Hepatocyte (in vitro differentiated cells): Measurements from ENCODE around the gene DXO.
"Not testable (repeated sequence)": the region's sequence is repeated elsewhere in the genome, so short reads cannot be mapped to it uniquely, and the experiment has no call there.

ENCODE experiments used
- EZH2 ChIP-seq: fragments of 200-600 bp; sonication (generic); IDR thresholded peaks from 2 replicates; pipeline ENCODE4 v1.6.1; 2016; ENCODE audit warnings: antibody characterized with exemption, mild to moderate bottlenecking, borderline replicate concordance
- EZH2phosphoT487 ChIP-seq: fragments of 200-600 bp; sonication (generic); IDR thresholded peaks from one replicate; pipeline ENCODE4 v1.6.1; 2018; ENCODE audit warnings: antibody characterized with exemption, mild to moderate bottlenecking, low read depth, moderate library complexity; ENCODE audit not compliant: unreplicated experiment, severe bottlenecking

DNA sequence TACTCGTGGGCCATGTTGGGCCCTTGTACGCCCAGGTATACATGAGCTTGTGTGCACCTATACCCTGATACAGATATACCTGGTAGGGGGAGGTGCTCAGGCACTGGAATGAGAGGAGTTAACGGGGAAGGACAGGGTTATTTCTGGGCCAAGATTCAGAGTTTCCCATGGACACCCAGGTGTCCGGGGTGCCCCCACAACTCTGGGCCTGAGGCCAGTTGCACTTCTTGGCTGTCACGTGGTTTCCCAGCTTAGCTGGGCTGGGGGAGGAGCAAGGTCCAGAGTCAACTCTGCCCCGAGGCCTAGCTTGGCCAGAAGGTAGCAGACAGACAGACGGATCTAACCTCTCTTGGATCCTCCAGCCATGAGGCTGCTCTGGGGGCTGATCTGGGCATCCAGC is 9.8 kb upstream of the DXO start, which contains the start of gene C4A:
- not testable (repeated sequence) for TF ChIP-seq EZH2phosphoT487, EZH2
